ACC112 (cell line): Measurements from ENCODE around the gene RAX.
A peak's percentile ranks its signal among the peaks of the same experiment; 100 is the strongest.

Experiments
- H2AFZ ChIP-seq: fragments of 200-600 bp; sonication (generic); one replicate; pipeline ENCODE4 v1.6.0; 2017; ENCODE audit warnings: antibody characterized with exemption, low read length; ENCODE audit not compliant: unreplicated experiment
- H3K27ac ChIP-seq: fragments of 200-600 bp; sonication (generic); 2 replicates; pipeline ENCODE4 v1.5.1; 2014; ENCODE audit warnings: low read depth, mild to moderate bottlenecking, antibody characterized with exemption, low read length, moderate library complexity
- H3K27me3 ChIP-seq: fragments of 200-600 bp; sonication (generic); 2 replicates; pipeline ENCODE4 v1.6.1; 2014; ENCODE audit warnings: mild to moderate bottlenecking, antibody characterized with exemption, low read length, moderate library complexity, mixed read lengths; ENCODE audit not compliant: insufficient read depth
- H3K36me3 ChIP-seq: fragments of 200-600 bp; sonication (generic); 2 replicates; pipeline ENCODE4 v1.6.1; 2016; ENCODE audit warnings: mild to moderate bottlenecking, antibody characterized with exemption, low read length, moderate library complexity, mixed read lengths; ENCODE audit not compliant: insufficient read depth
- H3K4me1 ChIP-seq: fragments of 200-600 bp; sonication (generic); one replicate; pipeline ENCODE4 v1.6.1; 2016; ENCODE audit warnings: low read length, mixed read lengths; ENCODE audit not compliant: insufficient read depth, unreplicated experiment, control insufficient read depth
- H3K4me3 ChIP-seq: fragments of 200-600 bp; sonication (generic); 2 replicates; pipeline ENCODE4 v1.5.1; 2014; ENCODE audit warnings: mild to moderate bottlenecking, low read depth, low read length
- H3K79me2 ChIP-seq: fragments of 200-600 bp; sonication (generic); one replicate; pipeline ENCODE4 v1.6.0; 2016; ENCODE audit warnings: low read length; ENCODE audit not compliant: control insufficient read depth, unreplicated experiment, insufficient read depth

RAX gene

GRCh38 chr18:59272891-59273758 is at the start of gene RAX:
RAX (minus strand) TSS chr18:59273454; CDS start chr18:59273206, 248 bp downstream.
- Histone ChIP-seq H3K4me3 (peak within 1 kb of the TSS; percentile 60), H3K27me3 (peaks cover 99% of the 10 kb centered on the region), H3K4me1 (no peaks in the 10 kb centered on the region), H3K36me3 (no peaks in the 10 kb centered on the region), H3K79me2 (no peaks in the 10 kb centered on the region), H2AFZ (no peak within 1 kb of the TSS), H3K27ac (no peak within 1 kb of the TSS)

GRCh38 chr18:59318460-59319050 is 45.3 kb upstream of the RAX start, which contains the start of gene CPLX4:
CPLX4 (minus strand) TSS chr18:59318649; CDS start chr18:59318462, 187 bp downstream.
- Histone ChIP-seq H3K27ac (no peak within 1 kb of the TSS), H2AFZ (no peak within 1 kb of the TSS), H3K4me3 (no peak within 1 kb of the TSS), H3K79me2 (no peaks in the 10 kb centered on the region), H3K36me3 (no peaks in the 10 kb centered on the region), H3K27me3 (peaks cover 26% of the 10 kb centered on the region), H3K4me1 (no peaks in the 10 kb centered on the region)

GRCh38 chr18:59311631-59312030 is 38.4 kb upstream of the RAX start:
- Histone ChIP-seq H3K36me3 (no peaks in the 10 kb centered on the region), H3K4me3 (no peak overlapping the region), H2AFZ (no peak overlapping the region), H3K4me1 (no peaks in the 10 kb centered on the region), H3K27me3 (peaks cover 36% of the 10 kb centered on the region), H3K27ac (no peak overlapping the region), H3K79me2 (no peaks in the 10 kb centered on the region)

GRCh38 chr18:59308938-59309260 is 35.6 kb upstream of the RAX start:
- H3K4me3 ChIP-seq = peak overlapping the region; percentile 73
- peak overlapping the region; percentile 87 for H2AFZ ChIP-seq
- no peaks in the 10 kb centered on the region for H3K4me1 ChIP-seq
- no peaks in the 10 kb centered on the region for H3K79me2 ChIP-seq
- peaks cover 55% of the 10 kb centered on the region for H3K27me3 ChIP-seq
- no peaks in the 10 kb centered on the region for H3K36me3 ChIP-seq
- no peak overlapping the region for H3K27ac ChIP-seq

GRCh38 chr18:59308248-59308937 is 35.1 kb upstream of the RAX start:
- Histone ChIP-seq H3K4me3 (peak overlapping the region; percentile 73), H3K27ac (no peak overlapping the region), H3K79me2 (no peaks in the 10 kb centered on the region), H3K36me3 (no peaks in the 10 kb centered on the region), H2AFZ (peak overlapping the region; percentile 87), H3K27me3 (peaks cover 55% of the 10 kb centered on the region), H3K4me1 (no peaks in the 10 kb centered on the region)

- no peaks in the 10 kb centered on the region for H3K79me2 ChIP-seq
- H2AFZ ChIP-seq = no peak overlapping the region
- peaks cover 56% of the 10 kb centered on the region for H3K27me3 ChIP-seq
- no peak overlapping the region for H3K4me3 ChIP-seq
- H3K27ac ChIP-seq = no peak overlapping the region
- no peaks in the 10 kb centered on the region for H3K36me3 ChIP-seq
- H3K4me1 ChIP-seq = no peaks in the 10 kb centered on the region
These were observed 33.4 kb upstream of the RAX start for GRCh38 chr18:59306640-59307039.

- H3K27ac ChIP-seq = no peak overlapping the region
- no peak overlapping the region for H2AFZ ChIP-seq
- H3K4me1 ChIP-seq = peaks cover 5% of the 10 kb centered on the region
- no peaks in the 10 kb centered on the region for H3K79me2 ChIP-seq
- no peaks in the 10 kb centered on the region for H3K36me3 ChIP-seq
- H3K27me3 ChIP-seq = peaks cover 43% of the 10 kb centered on the region
- H3K4me3 ChIP-seq = no peak overlapping the region
These were observed 32.0 kb upstream of the RAX start for GRCh38 chr18:59305295-59305694.

GRCh38 chr18:59303656-59304195 is 30.5 kb upstream of the RAX start:
- H3K4me1 ChIP-seq = peaks cover 5% of the 10 kb centered on the region
- H3K79me2 ChIP-seq = no peaks in the 10 kb centered on the region
- no peak overlapping the region for H2AFZ ChIP-seq
- H3K36me3 ChIP-seq = no peaks in the 10 kb centered on the region
- H3K27ac ChIP-seq = no peak overlapping the region
- peaks cover 42% of the 10 kb centered on the region for H3K27me3 ChIP-seq
- H3K4me3 ChIP-seq = no peak overlapping the region

GRCh38 chr18:59303006-59303405 is 29.8 kb upstream of the RAX start:
- H3K27me3 ChIP-seq = peaks cover 50% of the 10 kb centered on the region
- H3K27ac ChIP-seq = no peak overlapping the region
- no peak overlapping the region for H3K4me3 ChIP-seq
- no peaks in the 10 kb centered on the region for H3K36me3 ChIP-seq
- H2AFZ ChIP-seq = no peak overlapping the region
- no peaks in the 10 kb centered on the region for H3K79me2 ChIP-seq
- H3K4me1 ChIP-seq = peaks cover 5% of the 10 kb centered on the region

GRCh38 chr18:59301929-59302328 is 28.7 kb upstream of the RAX start:
- no peak overlapping the region for H3K4me3 ChIP-seq
- no peak overlapping the region for H2AFZ ChIP-seq
- no peaks in the 10 kb centered on the region for H3K79me2 ChIP-seq
- H3K27ac ChIP-seq = no peak overlapping the region
- H3K4me1 ChIP-seq = peaks cover 5% of the 10 kb centered on the region
- H3K36me3 ChIP-seq = no peaks in the 10 kb centered on the region
- peaks cover 53% of the 10 kb centered on the region for H3K27me3 ChIP-seq
